ENCODE measurements around the gene ERICH3. TPM values are rescaled to one million over a fixed set of nuclear protein-coding genes. Genes with fewer than 3 reads are reported as not detected.
"Not testable (repeated sequence)": the region's sequence is repeated elsewhere in the genome, so short reads cannot be mapped to it uniquely, and the experiment has no call there.

Gene ERICH3
- total RNA-seq, 1 donor from 2014 or later: 2.4 TPM

DNA sequence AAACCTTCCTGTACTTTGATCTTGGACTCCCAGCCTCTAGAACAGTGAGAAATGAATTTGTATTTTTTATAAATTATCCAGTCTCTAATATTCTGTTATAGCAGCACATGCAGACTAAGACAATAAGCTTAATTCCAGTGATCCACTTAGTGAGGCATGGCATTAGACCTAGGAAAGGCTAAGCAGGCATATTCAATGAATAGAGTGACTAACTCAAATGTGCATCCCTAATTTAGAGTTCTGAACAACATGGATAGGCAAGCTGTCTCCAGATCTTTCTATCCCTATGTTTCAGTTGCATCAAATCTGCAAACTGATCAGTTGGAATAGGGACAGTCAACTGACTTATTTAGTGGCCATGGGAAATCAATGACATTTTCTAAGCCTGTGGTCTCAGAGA, 4.3 kb upstream of the ERICH3 start:
- DNase-seq (ENCODE audit: low spot score): no peak

DNA sequence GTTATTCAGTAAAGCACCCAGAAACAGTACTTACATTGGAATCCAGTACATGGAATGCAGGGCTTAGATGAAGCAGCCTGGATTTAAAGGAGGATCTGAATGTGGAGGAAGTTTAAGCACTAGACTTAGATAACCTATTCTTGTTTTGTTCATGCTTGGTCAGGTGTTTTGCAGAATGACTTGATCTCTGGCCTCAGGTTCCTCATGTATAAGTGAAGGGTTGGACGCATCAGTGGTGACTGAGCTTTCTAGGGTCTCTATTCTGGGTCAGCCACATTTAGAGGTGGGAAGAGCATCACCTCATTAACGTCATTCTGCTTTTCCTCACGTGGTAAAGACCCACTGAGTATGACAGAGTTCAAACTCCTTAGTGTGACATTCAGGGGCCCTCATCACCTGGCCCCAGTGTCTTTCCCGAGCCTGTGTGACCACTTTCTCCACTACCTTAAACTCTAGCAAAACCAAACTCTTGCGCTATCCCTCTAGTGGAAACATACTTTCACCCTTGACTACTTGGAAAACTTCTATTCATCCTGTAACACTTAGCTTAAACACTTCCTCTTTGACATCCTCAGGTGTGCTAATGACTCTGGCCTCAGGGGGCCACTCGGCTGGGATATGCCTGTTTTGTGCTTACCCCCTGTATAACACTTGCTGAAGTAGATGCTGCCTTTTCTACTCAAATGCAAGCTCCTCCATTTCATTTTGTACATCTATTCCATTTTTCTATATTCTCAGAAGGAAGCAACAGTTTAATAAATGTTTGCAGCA, 871 bp upstream of the ERICH3 start:
- DNase-seq (ENCODE audit: low spot score): no peak

DNA sequence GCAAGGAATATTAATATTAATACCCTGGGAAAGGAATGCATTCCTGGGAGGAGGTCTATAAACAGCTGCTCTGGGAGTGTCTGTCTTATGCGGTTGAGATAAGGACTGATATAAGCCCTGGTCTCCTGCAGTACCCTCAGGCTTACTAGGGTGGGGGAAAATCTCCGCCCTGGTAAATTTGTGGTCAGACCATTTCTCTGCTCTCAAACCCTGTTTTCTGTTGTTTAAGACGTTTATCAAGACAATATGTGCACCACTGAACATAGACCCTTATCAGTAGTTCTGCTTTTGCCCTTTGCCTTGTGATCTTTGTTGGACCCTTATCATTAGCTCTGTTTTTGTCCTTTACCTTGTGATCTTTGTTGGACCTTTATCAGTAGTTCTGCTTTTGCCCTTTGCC, 2.7 kb downstream of the ERICH3 start:
- DNase-seq (ENCODE audit: low spot score): not testable (repeated sequence)

DNA sequence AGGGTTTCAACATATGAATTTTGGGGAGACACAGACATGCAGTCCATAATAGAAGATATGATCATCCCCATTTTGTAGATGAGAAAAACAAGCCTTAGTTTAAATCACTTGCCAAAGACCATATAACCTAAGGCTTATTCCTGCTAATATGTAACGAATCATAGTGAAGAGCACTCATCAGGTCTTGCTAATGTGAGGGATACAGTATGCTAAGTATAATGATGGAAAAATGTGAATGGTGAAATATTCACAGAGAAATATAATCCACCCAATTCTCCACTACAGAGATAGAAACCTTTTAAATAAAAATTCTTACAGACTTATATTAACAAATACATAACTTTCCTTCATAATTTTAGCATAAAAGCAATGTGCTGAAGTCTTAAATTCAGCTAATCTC, 18.9 kb downstream of the ERICH3 start:
- no peak for DNase-seq (ENCODE audit: low spot score)

DNA sequence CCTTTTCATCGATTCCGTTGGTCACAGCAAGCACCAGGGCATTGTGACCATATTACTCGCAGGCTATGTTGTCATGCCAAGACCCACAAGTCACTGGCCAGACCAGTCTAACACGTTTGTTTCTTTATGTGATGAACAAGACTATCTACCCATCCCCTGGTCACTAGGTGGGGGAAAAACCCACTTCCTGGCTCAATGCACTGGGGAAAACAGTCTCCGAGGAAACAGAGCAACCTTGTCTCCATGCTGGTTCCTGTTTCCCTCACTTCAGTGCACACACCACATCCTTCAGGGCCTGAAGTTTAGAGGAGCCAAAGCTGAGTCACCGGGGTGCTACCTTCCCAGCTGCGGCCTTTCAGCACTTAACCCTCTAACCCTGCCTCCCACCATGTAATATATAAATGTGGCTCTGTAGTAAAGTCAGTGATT, 20.9 kb downstream of the ERICH3 start:
- DNase-seq (ENCODE audit: low spot score): peak; percentile 26

DNA sequence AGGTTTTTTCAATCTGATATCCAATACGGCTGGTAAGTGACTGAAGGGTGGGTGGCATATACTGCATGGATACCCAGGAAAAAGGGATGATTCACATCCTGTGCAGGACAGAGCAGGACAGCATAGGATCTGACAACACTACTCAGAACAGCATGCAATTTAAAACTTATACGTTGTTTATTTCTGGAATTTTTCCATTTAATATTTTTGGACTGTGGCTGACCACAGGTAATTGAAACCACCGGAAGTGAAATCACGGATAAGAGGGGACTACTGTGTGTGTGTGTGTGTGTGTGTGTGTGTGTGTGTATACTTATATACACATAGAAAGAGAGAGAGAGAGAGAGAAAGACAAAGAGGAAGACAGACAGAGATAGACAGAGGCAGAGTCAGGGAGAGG, 23.0 kb downstream of the ERICH3 start:
- no peak for DNase-seq (ENCODE audit: low spot score)

DNA sequence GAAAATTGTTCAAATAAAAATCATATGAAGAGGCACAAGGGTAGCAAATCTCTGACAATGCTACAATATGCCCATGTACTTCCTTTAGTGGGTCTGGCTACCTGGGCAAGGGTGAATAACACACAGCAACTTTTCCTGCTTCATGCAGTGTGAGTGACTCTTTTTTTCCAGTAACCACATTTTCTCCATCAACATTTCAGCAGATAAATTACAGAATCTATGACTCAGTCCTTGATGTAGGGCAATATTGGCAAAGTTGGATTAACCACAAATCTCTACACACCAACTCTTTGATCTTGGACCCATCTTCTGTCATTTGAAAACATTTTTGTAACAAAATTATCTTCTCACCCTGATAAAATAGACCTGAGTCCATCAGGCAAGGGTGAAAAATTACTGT, 31.7 kb downstream of the ERICH3 start:
- peak; percentile 9 for DNase-seq (ENCODE audit: low spot score)

DNA sequence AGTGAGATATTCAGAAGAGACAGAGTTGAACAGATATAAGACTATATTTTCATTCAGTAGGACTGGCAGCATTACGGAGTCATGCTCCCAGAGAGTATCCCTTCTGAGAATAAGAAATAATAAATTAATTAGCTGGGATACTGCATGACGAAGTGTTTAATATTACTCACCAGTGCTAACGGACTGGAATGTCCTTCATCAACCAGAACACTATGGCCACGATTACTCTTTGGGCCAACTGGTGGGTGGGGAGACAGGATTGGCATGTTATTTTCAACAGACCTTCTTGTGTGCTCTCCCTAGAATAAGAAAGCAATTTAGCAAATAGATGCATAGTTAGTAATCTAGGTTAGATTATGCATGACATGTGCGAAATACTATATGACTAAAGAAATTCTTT, 32.4 kb downstream of the ERICH3 start:
- DNase-seq (ENCODE audit: low spot score): no peak

DNA sequence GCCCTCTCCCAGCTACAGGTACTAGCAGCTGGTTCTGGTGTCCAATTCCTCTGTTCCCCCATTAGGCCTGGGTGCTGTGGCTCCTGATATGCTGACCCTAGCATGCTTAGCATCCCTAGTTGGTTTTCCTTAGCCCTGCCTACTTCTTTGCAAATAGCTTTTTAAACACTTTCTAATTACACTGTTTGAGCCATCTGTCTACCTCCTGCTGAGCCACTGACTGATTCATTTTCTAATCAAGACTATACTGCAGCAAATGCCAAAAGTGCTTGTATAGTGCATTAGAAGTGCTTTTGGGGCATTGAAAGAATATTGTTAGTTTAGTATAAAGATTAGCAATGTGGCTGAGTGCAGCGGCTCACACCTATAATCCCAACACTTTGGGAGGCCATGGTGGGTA, 36.3 kb downstream of the ERICH3 start:
- DNase-seq (ENCODE audit: low spot score): no peak

DNA sequence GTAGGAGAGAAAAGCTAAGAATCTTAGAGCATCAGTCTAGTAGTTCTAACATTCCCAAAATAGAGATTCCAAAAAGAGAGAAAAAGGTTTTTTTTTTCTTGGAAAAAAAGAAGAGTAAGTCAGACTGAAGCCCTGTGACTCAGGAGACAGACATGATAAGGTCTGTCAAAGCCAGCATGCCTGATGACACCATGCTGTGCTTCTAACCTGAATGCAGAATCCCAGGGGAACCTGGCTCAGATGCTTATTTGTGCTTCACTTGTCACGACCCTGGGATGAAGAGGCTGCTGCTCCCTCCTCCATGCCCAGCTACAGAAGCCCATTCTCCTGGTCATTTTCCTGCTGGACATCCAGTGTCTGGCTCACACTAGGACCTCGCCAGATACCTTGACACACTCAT, 44.3 kb downstream of the ERICH3 start:
- no peak for DNase-seq (ENCODE audit: low spot score)

DNA sequence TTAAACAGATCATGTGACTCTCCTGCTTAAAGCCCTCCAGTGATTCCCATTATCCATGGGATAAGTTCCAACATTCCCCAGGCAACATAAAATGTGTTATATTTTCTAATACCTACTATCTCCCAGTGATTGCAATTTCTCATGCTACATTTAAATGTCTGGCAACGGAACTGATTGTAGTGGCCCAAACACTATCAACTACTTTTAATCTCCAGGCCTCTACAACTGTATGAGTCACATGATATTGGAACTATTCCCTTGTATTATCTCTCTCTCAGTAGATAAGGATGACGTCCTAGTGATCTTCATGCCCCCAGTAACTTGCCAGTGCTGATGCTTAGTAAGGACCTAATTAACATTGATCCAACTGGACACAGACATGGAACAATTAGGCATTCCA, 49.9 kb downstream of the ERICH3 start:
- DNase-seq (ENCODE audit: low spot score): no peak

DNA sequence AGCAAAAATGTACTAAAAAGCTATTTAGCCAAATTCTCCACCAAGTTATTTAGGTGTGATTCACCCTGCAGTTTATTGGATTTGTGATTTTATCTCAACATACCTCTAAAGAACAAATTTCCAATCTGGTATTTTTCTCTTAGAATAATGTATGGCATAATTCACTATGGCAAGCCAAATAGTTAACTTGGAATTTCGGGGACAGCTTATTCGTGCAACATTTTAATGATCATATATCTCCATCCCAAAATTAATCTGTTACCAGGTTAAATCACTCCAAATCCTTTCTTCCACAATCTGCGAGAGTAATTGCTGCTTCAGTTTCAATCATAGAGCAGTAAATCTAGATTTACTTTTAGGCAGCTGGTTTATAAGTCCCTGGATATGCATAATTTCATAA, 53.4 kb downstream of the ERICH3 start:
- no peak for DNase-seq (ENCODE audit: low spot score)

DNA sequence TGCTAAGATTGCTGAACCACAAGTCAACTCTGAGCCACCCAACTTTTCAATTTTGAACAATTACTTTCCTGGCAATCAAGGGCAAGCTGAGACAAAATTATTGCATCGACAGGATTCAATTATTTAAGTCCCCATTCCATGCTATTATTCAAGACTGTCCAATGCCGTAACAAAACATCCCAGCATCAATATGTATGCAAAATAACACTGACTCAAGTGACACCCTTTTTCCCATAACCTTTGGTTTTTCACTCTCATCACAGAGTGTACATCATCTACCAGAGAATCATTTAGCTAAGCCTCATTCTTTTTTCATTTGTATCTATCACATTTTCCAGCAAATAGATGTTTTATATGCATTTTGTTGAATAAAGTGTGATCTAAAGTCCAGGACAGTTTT, 54.6 kb downstream of the ERICH3 start:
- DNase-seq (ENCODE audit: low spot score): no peak

DNA sequence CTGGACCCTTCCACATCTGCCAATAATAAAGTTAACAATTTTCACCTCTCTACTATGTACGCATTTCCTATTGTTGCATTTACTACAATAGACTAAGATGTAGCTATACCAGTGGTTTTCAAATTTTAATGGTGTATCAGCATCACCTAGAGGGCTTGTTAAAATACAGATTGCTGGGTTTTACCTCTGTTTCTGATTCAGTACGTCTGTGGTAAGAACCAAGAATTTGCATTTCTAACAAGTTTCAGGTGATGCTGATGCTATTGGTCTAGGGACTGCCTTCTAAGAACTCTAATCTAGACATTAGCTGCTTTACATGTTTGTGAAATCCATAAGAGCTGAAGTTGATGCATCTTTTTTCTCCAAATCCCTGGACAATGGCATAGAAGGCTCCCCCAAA, 59.7 kb downstream of the ERICH3 start:
- DNase-seq (ENCODE audit: low spot score): no peak

DNA sequence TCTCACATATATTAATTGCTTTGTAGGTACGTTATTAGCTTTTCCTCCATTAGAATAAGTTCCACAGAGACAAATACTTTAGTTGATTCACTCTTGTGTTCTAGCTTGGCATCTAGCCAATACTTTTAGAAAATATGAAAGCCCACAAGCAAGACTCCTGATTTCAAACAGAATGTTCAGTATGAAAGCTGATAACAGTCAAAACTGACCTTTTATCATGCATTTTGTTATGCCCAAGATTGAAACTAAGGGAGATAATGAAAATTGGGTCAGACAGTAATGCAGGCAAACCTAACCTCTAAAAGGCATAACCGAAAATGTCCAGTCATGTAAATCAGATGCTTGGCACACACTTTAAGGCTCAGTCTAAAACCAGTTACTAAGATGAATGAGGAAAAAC, 61.7 kb downstream of the ERICH3 start:
- peak; percentile 51 for DNase-seq (ENCODE audit: low spot score)

DNA sequence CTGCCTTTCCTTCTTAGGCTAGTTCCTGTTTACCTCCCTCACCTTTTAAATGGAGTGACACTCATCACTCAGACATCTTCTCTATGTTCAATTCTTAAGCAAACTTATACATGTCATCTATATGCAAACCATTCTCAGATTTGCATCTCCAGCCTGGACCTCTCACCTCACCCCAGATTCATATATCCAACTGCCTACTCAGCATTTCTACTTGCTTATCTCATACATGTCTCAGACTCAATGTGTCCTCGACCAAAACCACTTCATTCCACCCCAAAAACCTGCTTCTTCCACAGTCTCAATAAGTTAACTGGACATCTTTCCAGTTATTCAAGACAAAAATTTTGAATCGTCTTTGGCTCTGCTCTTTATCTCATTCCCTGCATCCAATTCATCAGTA, 62.6 kb downstream of the ERICH3 start:
- DNase-seq (ENCODE audit: low spot score): no peak

DNA sequence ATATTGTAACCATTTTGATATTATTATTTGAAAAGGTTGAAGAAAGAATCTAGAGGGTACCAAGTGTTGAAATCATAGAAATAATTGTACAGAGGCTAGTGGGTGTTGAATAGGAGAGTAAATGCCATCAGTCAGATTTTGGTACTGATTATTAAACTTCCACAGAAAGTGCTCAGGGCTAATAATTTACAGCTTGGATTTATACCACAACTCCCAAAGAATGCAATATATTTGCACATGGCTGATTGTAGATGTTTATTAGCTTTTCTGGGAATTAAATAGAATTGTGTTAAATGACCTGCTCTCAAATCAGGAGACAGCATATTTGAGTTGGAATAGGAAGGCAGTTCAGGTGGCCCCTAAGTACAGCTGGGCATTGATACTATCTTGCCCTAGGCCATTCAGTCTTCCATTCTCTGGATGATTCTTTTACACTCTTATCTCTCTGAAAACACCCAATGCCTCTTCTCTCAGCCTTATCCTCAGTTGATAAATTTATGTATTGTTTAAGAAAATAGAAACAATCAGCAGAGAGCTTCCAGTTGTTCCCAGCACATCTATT, 63.7 kb downstream of the ERICH3 start:
- no peak for DNase-seq (ENCODE audit: low spot score)

DNA sequence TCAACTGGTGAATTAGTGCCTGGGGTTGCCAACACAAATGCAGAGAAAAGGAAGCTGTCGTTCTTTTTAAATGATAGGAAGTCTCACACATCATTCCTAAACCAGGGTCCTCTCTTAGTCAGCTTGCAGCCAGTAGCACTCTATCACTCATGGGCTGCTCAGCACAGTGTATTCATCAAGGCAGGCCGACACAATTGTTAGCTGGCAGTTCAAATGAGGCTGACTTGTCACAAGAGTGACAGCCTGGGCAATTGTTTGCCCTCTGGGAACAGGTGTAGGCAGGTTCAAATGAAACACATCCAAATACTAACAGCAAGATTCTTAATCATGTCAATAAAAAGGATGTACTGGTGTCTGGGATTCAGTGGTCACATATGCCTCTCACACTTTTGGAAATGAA, 76.9 kb downstream of the ERICH3 start:
- DNase-seq (ENCODE audit: low spot score): no peak

DNA sequence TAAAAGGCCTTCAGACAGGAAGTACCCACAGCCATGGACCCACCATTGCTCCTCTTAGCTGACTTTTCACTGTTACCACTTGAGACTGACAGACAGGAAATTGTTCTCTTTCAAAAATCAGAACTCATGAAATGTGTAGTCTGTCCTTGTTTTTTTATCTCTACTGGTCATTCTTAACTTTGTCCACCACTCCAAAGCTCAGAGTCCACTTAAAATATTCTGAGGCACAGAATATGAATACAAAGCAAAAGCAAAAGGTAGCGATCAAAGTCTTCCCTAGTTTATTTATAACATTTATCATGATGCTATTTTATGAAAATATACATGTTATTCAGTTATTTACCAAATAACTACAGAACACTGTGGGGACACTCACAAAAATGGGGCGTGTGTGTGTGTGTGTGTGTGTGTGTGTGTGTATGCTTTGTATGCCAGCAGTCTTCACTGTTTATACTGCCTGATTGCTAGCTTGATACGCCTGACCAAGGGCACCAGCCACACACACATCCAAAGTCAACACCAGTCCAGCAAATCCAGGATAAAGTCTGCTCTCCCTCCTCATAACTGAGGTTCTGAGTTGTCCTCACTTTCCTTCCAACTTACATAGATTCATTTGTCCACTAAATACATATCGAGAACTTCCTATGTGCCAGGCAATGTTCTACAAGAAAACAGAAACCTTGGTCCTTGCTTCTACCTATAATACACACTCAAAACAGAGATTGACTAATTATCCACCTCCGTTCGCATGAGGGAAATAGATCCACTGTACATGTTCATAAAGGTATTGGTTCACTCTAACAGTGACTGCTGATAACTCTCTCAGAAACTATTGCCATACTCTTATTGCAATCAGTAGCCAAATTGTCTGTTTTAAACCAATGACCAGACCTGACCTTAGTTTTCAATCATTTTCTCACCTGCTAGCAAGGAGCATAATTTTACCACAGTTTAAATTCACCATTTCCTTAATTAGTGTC, 79.4 kb downstream of the ERICH3 start:
- DNase-seq (ENCODE audit: low spot score): no peak

DNA sequence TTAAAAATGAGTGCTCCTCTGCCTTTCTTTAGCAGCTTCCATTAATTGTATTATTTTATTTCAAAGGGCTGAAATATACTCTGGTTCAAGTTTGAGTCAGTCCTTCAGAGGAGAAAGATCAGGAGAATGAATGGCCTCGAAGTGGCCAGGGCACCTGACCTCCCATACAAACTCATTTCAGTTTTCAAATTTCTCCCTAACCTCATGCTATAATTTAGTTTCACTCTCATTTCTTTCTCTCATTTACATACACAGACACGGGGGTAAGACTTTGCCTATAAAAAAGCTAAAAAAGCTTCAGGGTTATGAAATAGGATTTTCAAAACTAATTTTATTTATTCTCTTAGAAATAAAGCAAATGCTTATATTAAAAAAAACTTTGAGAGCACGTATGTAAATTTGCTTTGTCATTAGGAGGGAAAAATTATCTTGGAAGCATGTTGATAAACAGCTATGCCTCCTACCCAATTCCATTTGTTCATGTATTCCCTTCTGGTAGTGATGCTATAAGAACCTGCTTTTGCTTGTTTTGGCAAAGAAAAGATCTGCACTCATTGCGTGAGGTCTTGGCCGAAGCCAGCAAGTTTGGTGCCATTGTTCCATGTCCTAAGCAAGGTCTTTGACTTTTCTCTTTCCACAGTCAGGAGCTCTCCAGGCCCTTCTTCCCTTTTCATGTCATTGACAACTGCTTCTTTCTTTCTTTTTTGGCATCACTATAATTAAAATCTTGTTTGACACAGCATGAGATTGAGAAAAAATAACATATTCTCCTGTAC, 80.8 kb downstream of the ERICH3 start:
- DNase-seq (ENCODE audit: low spot score): no peak

DNA sequence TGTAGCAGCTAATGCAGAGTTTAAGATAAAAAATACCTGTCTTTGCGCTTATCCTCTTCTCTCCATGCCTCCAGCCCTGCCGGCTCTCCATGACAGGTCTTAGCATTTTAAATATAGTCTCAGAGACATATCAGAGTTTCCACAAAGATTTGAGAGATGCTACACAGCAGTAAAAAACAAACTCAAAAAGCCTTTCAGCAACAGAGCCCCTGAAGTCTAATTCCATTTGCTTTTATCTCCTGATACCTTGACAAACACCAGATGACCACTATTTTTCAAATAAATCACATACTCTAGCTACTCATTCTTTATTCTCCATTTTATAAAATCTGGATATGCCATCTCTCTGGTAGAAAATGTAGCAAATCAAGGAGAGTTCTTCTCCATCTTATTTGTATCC, 81.6 kb downstream of the ERICH3 start:
- DNase-seq (ENCODE audit: low spot score): peak; percentile 94

DNA sequence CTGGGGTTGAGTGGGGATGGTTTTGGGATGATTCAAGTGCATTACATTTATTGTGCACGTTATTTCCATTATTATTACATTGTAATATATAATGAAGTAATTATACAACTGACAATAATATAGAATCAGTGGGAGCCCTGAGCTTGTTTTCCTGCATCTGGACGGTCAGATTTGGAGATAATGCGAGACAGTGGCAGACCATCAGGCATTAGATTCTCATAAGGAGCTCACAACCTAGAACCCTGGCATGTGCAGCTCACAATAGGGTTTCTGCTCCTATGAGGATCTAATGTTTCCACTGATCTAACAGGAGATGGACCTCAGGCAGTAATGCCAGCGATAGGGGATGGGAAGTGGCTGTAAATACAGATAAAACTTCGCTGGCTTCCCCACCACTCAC, 83.3 kb downstream of the ERICH3 start:
- DNase-seq (ENCODE audit: low spot score): no peak

Measured in umbilical cord (tissue), 2 donors.